Chondrocyte (in vitro differentiated cells): Measurements from ENCODE around the gene TSPAN7. TPM values are rescaled to one million over a fixed set of nuclear protein-coding genes. Genes with fewer than 3 reads are reported as not detected.

Source experiments
- DNase-seq: peaks from one replicate; pipeline ENCODE4 v3.0.0; 2021; ENCODE audit warnings: mixed read lengths, low spot score
- H3K27ac Mint-ChIP-seq: one replicate; pipeline ENCODE4 v1.8.0; 2021; ENCODE audit warnings: mild to moderate bottlenecking, moderate library complexity, mixed read lengths; ENCODE audit not compliant: unreplicated experiment
- H3K27me3 Mint-ChIP-seq: 2 replicates; pipeline ENCODE4 v1.8.0; 2021; ENCODE audit warnings: low read depth, mixed read lengths
- H3K36me3 Mint-ChIP-seq: 2 replicates; pipeline ENCODE4 v1.8.0; 2021; ENCODE audit warnings: low read depth, mixed read lengths
- H3K4me1 Mint-ChIP-seq: 2 replicates; pipeline ENCODE4 v1.8.0; 2021; ENCODE audit warnings: low read depth, mild to moderate bottlenecking, mixed read lengths
- H3K4me3 Mint-ChIP-seq: one replicate; pipeline ENCODE4 v1.8.0; 2021; ENCODE audit warnings: mild to moderate bottlenecking, moderate library complexity, mixed read lengths; ENCODE audit not compliant: unreplicated experiment
- H3K9me3 Mint-ChIP-seq: 2 replicates; pipeline ENCODE4 v1.8.0; 2021; ENCODE audit warnings: low read depth, mixed read lengths
- CTCF ChIP-seq: fragments of 200-600 bp; sonication (generic); IDR thresholded peaks from 2 replicates; pipeline ENCODE4 v1.5.0; 2021; ENCODE audit warnings: antibody characterized with exemption, mild to moderate bottlenecking, moderate library complexity
- total RNA-seq: library from RNA; stranded (reverse); gene quantifications from 3 replicates; pipeline ENCODE4 v1.2.1, GENCODE V29; 2021

TSPAN7 gene
- total RNA-seq, 1 donor from 2014 or later = not detected

GRCh38 chrX:38627683-38628082 is 66.3 kb downstream of the TSPAN7 start:
- H3K4me3 Mint-ChIP-seq = no peak overlapping the region
- H3K27ac Mint-ChIP-seq = no peak overlapping the region
- DNase-seq = no peak
- TF ChIP-seq CTCF = peak; percentile 52
- no peaks in the 10 kb centered on the region for H3K36me3 Mint-ChIP-seq
- H3K4me1 Mint-ChIP-seq = no peaks in the 10 kb centered on the region
- H3K27me3 Mint-ChIP-seq = peaks cover 3% of the 10 kb centered on the region
- no peaks in the 10 kb centered on the region for H3K9me3 Mint-ChIP-seq

- TF ChIP-seq CTCF = no peak
- no peak overlapping the region for H3K4me3 Mint-ChIP-seq
- H3K27me3 Mint-ChIP-seq = peaks cover 1% of the 10 kb centered on the region
- H3K9me3 Mint-ChIP-seq = no peaks in the 10 kb centered on the region
- no peak for DNase-seq
- no peaks in the 10 kb centered on the region for H3K36me3 Mint-ChIP-seq
- no peaks in the 10 kb centered on the region for H3K4me1 Mint-ChIP-seq
- no peak overlapping the region for H3K27ac Mint-ChIP-seq
Observed at GRCh38 chrX:38628587-38628986, 67.2 kb downstream of the TSPAN7 start.

GRCh38 chrX:38632516-38632915 is 71.2 kb downstream of the TSPAN7 start:
- Mint-ChIP-seq H3K9me3 (no peaks in the 10 kb centered on the region), H3K4me3 (no peak overlapping the region), H3K4me1 (peaks cover 13% of the 10 kb centered on the region), H3K27ac (no peak overlapping the region), H3K27me3 (no peaks in the 10 kb centered on the region), H3K36me3 (no peaks in the 10 kb centered on the region)
- no peak for TF ChIP-seq CTCF
- DNase-seq = no peak

DNA sequence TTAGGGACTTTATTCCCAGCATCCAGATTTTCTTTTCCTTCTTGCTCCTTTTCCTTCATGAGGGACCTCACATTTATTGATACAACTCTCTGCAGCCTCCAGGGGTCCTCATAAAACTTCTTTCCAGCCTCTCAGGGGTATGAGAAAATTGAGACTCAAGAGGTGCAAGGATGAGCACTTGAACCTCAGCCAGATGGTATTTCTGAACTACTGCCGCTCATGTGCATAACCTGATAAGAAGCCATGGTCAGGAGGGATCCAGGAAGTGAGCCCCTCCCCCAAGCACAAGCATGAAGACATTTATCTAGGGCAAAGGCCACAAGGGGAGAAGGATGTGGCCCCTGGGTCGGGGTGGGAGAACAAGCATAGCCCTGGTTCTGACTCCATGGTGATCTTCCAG is 73.3 kb downstream of the TSPAN7 start:
- no peak overlapping the region for H3K27ac Mint-ChIP-seq

GRCh38 chrX:38636949-38637819 is 75.8 kb downstream of the TSPAN7 start:
- Mint-ChIP-seq H3K4me1 (peaks cover 15% of the 10 kb centered on the region), H3K9me3 (no peaks in the 10 kb centered on the region), H3K27me3 (peaks cover under 1% of the 10 kb centered on the region), H3K27ac (peak overlapping the region; percentile 39), H3K4me3 (no peak overlapping the region), H3K36me3 (no peaks in the 10 kb centered on the region)
- no peak for DNase-seq
- TF ChIP-seq CTCF = no peak

More for the DNA sequence above, 73.3 kb downstream of the TSPAN7 start:
- Mint-ChIP-seq H3K4me1 (peaks cover 15% of the 10 kb centered on the region), H3K9me3 (no peaks in the 10 kb centered on the region), H3K36me3 (no peaks in the 10 kb centered on the region), H3K27me3 (no peaks in the 10 kb centered on the region), H3K4me3 (no peak overlapping the region)
- no peak for TF ChIP-seq CTCF
- no peak for DNase-seq
